BLaER1 (cell line): ENCODE data around the gene CFAP65.

Experiments
- H3K27ac ChIP-seq: shearing (Covaris generic); formaldehyde crosslinking; 2 replicates; pipeline ENCODE4 v1.8.1; 2022
- H3K27me3 ChIP-seq: shearing (Covaris generic); formaldehyde crosslinking; 2 replicates; pipeline ENCODE4 v1.8.1; 2022
- H3K36me3 ChIP-seq: shearing (Covaris generic); formaldehyde crosslinking; 2 replicates; pipeline ENCODE4 v1.8.1; 2022
- H3K4me1 ChIP-seq: shearing (Covaris generic); formaldehyde crosslinking; 2 replicates; pipeline ENCODE4 v1.8.1; 2022
- H3K4me2 ChIP-seq: shearing (Covaris generic); formaldehyde crosslinking; 2 replicates; pipeline ENCODE4 v1.8.1; 2022
- H3K4me3 ChIP-seq: shearing (Covaris generic); formaldehyde crosslinking; 2 replicates; pipeline ENCODE4 v1.8.1; 2022
- H3K9ac ChIP-seq: shearing (Covaris generic); formaldehyde crosslinking; 2 replicates; pipeline ENCODE4 v1.8.1; 2022
- H3K9me3 ChIP-seq: shearing (Covaris generic); formaldehyde crosslinking; 2 replicates; pipeline ENCODE4 v1.8.1; 2022
- H4K20me1 ChIP-seq: shearing (Covaris generic); formaldehyde crosslinking; 2 replicates; pipeline ENCODE4 v1.8.1; 2022
- Cebpa-rat ChIP-seq: shearing (Covaris generic); IDR thresholded peaks from 2 replicates; pipeline ENCODE4 v1.8.1; 2022

CFAP65 gene

GRCh38 chr2:219001100-219001576, 40.2 kb downstream of the CFAP65 start:
- H4K20me1 ChIP-seq, result peaks cover 68% of the 10 kb centered on the region
- H3K36me3 ChIP-seq, result no peaks in the 10 kb centered on the region
- TF ChIP-seq Cebpa-rat, result no peak
- H3K4me3 ChIP-seq, result no peak overlapping the region
- H3K27me3 ChIP-seq, result peaks cover 98% of the 10 kb centered on the region
- no peak overlapping the region for H3K9ac ChIP-seq
- no peaks in the 10 kb centered on the region for H3K9me3 ChIP-seq
- H3K4me1 ChIP-seq, result peaks cover 5% of the 10 kb centered on the region; the same call in 1 of the 2 replicates
- no peak overlapping the region for H3K27ac ChIP-seq
- H3K4me2 ChIP-seq, result no peak overlapping the region

GRCh38 chr2:219000569-219000960, 40.8 kb downstream of the CFAP65 start:
- Histone ChIP-seq H3K9ac (no peak overlapping the region), H3K27me3 (peaks cover 98% of the 10 kb centered on the region), H3K9me3 (no peaks in the 10 kb centered on the region), H3K4me3 (no peak overlapping the region), H3K4me1 (peaks cover 5% of the 10 kb centered on the region; the same call in 1 of the 2 replicates), H3K27ac (no peak overlapping the region), H3K4me2 (no peak overlapping the region), H4K20me1 (peaks cover 68% of the 10 kb centered on the region), H3K36me3 (no peaks in the 10 kb centered on the region)
- no peak for TF ChIP-seq Cebpa-rat

GRCh38 chr2:218999881-219000568, 41.3 kb downstream of the CFAP65 start:
- Histone ChIP-seq H4K20me1 (peaks cover 68% of the 10 kb centered on the region), H3K4me2 (no peak overlapping the region), H3K9ac (no peak overlapping the region), H3K36me3 (no peaks in the 10 kb centered on the region), H3K27me3 (peaks cover 98% of the 10 kb centered on the region), H3K9me3 (no peaks in the 10 kb centered on the region), H3K4me1 (peaks cover 5% of the 10 kb centered on the region; the same call in 1 of the 2 replicates), H3K4me3 (no peak overlapping the region), H3K27ac (no peak overlapping the region)
- TF ChIP-seq Cebpa-rat, result no peak

GRCh38 chr2:218999021-218999880, 42.1 kb downstream of the CFAP65 start:
- Histone ChIP-seq H3K27ac (no peak overlapping the region), H3K9ac (no peak overlapping the region), H3K4me1 (peaks cover 5% of the 10 kb centered on the region; the same call in 1 of the 2 replicates), H3K4me3 (no peak overlapping the region), H3K4me2 (no peak overlapping the region), H3K36me3 (no peaks in the 10 kb centered on the region), H3K27me3 (peaks cover 99% of the 10 kb centered on the region), H4K20me1 (peaks cover 70% of the 10 kb centered on the region), H3K9me3 (no peaks in the 10 kb centered on the region)
- no peak for TF ChIP-seq Cebpa-rat

- Histone ChIP-seq H3K9me3 (no peaks in the 10 kb centered on the region), H3K4me2 (no peak overlapping the region), H3K4me3 (no peak overlapping the region), H3K27ac (no peak overlapping the region), H3K36me3 (no peaks in the 10 kb centered on the region), H4K20me1 (peaks cover 70% of the 10 kb centered on the region), H3K9ac (no peak overlapping the region), H3K27me3 (peaks cover 99% of the 10 kb centered on the region), H3K4me1 (peaks cover 5% of the 10 kb centered on the region; the same call in 1 of the 2 replicates)
- TF ChIP-seq Cebpa-rat, result no peak
These were observed 42.8 kb downstream of the CFAP65 start for GRCh38 chr2:218998414-218999002.

- H3K36me3 ChIP-seq, result no peaks in the 10 kb centered on the region
- no peak for TF ChIP-seq Cebpa-rat
- peaks cover 70% of the 10 kb centered on the region for H4K20me1 ChIP-seq
- no peaks in the 10 kb centered on the region for H3K9me3 ChIP-seq
- H3K4me2 ChIP-seq, result no peak overlapping the region
- no peak overlapping the region for H3K27ac ChIP-seq
- no peak overlapping the region for H3K4me3 ChIP-seq
- H3K4me1 ChIP-seq, result peaks cover 5% of the 10 kb centered on the region; the same call in 1 of the 2 replicates
- H3K9ac ChIP-seq, result no peak overlapping the region
- H3K27me3 ChIP-seq, result peaks cover 99% of the 10 kb centered on the region
These were observed 43.6 kb downstream of the CFAP65 start for GRCh38 chr2:218997731-218998130.

- Histone ChIP-seq H4K20me1 (peaks cover 70% of the 10 kb centered on the region), H3K27me3 (peaks cover 99% of the 10 kb centered on the region), H3K4me2 (no peak overlapping the region), H3K27ac (no peak overlapping the region), H3K9ac (no peak overlapping the region), H3K9me3 (no peaks in the 10 kb centered on the region), H3K36me3 (no peaks in the 10 kb centered on the region), H3K4me3 (no peak overlapping the region), H3K4me1 (peaks cover 5% of the 10 kb centered on the region; the same call in 1 of the 2 replicates)
- no peak for TF ChIP-seq Cebpa-rat
These were observed 44.4 kb downstream of the CFAP65 start for GRCh38 chr2:218996937-218997336.

GRCh38 chr2:218995972-218996711, 45.2 kb downstream of the CFAP65 start:
- Histone ChIP-seq H4K20me1 (peaks cover 70% of the 10 kb centered on the region), H3K9ac (no peak overlapping the region), H3K4me3 (no peak overlapping the region), H3K4me1 (peaks cover 5% of the 10 kb centered on the region; the same call in 1 of the 2 replicates), H3K36me3 (no peaks in the 10 kb centered on the region), H3K9me3 (no peaks in the 10 kb centered on the region), H3K4me2 (peak overlapping the region; percentile 37; the same call in 1 of the 2 replicates), H3K27ac (no peak overlapping the region), H3K27me3 (peaks cover 99% of the 10 kb centered on the region)
- no peak for TF ChIP-seq Cebpa-rat

- Histone ChIP-seq H3K9ac (no peak overlapping the region), H3K9me3 (no peaks in the 10 kb centered on the region), H3K27ac (no peak overlapping the region), H3K4me2 (peak overlapping the region; percentile 37; the same call in 1 of the 2 replicates), H3K36me3 (no peaks in the 10 kb centered on the region), H3K27me3 (peaks cover 99% of the 10 kb centered on the region), H3K4me3 (no peak overlapping the region), H4K20me1 (peaks cover 70% of the 10 kb centered on the region), H3K4me1 (peaks cover 5% of the 10 kb centered on the region; the same call in 1 of the 2 replicates)
- no peak for TF ChIP-seq Cebpa-rat
These were observed 45.8 kb downstream of the CFAP65 start for GRCh38 chr2:218995561-218995960.
